BE2C (cell line): ENCODE data around the gene PRDM16.

Experiments used
- DNase-seq: peaks from one replicate; pipeline ENCODE4 v3.0.0-alpha.2; 2020
- H3K27me3 ChIP-seq: fragments of 250-450 bp; sonication (Bioruptor Pico); 2 replicates; pipeline ENCODE4 v1.5.1; 2020; ENCODE audit warnings: mild to moderate bottlenecking
- H3K36me3 ChIP-seq: fragments of 250-450 bp; sonication (Bioruptor Pico); 2 replicates; pipeline ENCODE4 v1.5.1; 2020; ENCODE audit warnings: mild to moderate bottlenecking
- H3K4me1 ChIP-seq: fragments of 250-450 bp; sonication (Bioruptor Pico); 2 replicates; pipeline ENCODE4 v1.5.1; 2020
- H3K4me3 ChIP-seq: 2 replicates; pipeline ENCODE4 v1.5.1; 2011; ENCODE audit warnings: low read depth, low read length
- H3K9me3 ChIP-seq: fragments of 250-450 bp; sonication (Bioruptor Pico); 2 replicates; pipeline ENCODE4 v1.5.1; 2020
- TF ChIP-seq, protein P1 (sequence below): IDR thresholded peaks from 2 replicates; pipeline ENCODE4 v1.5.1; 2012; ENCODE audit warnings: mild to moderate bottlenecking, low read depth, low read length

PRDM16 gene

GRCh38 chr1:3073186-3073488 is 4.1 kb downstream of the PRDM16 start:
- no peak for DNase-seq
- Histone ChIP-seq H3K27me3 (peaks cover 80% of the 10 kb centered on the region), H3K9me3 (no peaks in the 10 kb centered on the region), H3K4me3 (no peak overlapping the region), H3K4me1 (no peaks in the 10 kb centered on the region), H3K36me3 (no peaks in the 10 kb centered on the region)
- TF ChIP-seq, protein P1, sequence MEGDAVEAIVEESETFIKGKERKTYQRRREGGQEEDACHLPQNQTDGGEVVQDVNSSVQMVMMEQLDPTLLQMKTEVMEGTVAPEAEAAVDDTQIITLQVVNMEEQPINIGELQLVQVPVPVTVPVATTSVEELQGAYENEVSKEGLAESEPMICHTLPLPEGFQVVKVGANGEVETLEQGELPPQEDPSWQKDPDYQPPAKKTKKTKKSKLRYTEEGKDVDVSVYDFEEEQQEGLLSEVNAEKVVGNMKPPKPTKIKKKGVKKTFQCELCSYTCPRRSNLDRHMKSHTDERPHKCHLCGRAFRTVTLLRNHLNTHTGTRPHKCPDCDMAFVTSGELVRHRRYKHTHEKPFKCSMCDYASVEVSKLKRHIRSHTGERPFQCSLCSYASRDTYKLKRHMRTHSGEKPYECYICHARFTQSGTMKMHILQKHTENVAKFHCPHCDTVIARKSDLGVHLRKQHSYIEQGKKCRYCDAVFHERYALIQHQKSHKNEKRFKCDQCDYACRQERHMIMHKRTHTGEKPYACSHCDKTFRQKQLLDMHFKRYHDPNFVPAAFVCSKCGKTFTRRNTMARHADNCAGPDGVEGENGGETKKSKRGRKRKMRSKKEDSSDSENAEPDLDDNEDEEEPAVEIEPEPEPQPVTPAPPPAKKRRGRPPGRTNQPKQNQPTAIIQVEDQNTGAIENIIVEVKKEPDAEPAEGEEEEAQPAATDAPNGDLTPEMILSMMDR, result no peak

- Histone ChIP-seq H3K36me3 (no peaks in the 10 kb centered on the region), H3K9me3 (no peaks in the 10 kb centered on the region), H3K27me3 (peaks cover 78% of the 10 kb centered on the region), H3K4me1 (no peaks in the 10 kb centered on the region), H3K4me3 (no peak overlapping the region)
- TF ChIP-seq, protein P1, result no peak
- DNase-seq, result no peak
Measured at GRCh38 chr1:3073489-3074296, 4.7 kb downstream of the PRDM16 start.

DNA sequence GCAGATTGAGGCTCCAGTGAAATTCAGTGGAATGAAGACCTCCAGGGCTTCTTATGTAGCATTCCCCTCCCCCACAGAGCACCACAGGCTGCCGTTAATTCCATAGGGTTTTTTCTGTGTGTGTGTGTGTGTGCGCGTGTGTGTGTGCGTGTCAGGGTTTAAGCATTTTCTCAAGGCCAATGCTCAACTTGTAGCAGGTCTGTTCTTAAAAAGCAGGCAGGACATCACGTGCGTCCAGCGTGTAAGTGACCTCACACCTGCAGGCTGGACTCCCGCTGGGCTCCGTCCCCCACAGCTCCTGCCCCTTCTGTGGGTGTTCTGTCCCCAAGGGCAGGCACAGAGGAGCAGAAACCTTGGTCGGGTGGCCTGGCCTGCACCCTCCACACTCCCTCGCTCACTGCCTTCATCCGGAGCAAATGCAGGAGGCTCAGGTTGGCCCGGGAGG is 5.3 kb downstream of the PRDM16 start:
- Histone ChIP-seq H3K36me3 (no peaks in the 10 kb centered on the region), H3K27me3 (peaks cover 77% of the 10 kb centered on the region), H3K4me3 (no peak overlapping the region), H3K9me3 (no peaks in the 10 kb centered on the region), H3K4me1 (no peaks in the 10 kb centered on the region)
- no peak for DNase-seq
- TF ChIP-seq, protein P1, result no peak

GRCh38 chr1:3074800-3075199 is 5.8 kb downstream of the PRDM16 start:
- Histone ChIP-seq H3K36me3 (no peaks in the 10 kb centered on the region), H3K4me3 (no peak overlapping the region), H3K4me1 (no peaks in the 10 kb centered on the region), H3K9me3 (no peaks in the 10 kb centered on the region), H3K27me3 (peaks cover 75% of the 10 kb centered on the region)
- DNase-seq, result no peak
- TF ChIP-seq, protein P1, result no peak

DNA sequence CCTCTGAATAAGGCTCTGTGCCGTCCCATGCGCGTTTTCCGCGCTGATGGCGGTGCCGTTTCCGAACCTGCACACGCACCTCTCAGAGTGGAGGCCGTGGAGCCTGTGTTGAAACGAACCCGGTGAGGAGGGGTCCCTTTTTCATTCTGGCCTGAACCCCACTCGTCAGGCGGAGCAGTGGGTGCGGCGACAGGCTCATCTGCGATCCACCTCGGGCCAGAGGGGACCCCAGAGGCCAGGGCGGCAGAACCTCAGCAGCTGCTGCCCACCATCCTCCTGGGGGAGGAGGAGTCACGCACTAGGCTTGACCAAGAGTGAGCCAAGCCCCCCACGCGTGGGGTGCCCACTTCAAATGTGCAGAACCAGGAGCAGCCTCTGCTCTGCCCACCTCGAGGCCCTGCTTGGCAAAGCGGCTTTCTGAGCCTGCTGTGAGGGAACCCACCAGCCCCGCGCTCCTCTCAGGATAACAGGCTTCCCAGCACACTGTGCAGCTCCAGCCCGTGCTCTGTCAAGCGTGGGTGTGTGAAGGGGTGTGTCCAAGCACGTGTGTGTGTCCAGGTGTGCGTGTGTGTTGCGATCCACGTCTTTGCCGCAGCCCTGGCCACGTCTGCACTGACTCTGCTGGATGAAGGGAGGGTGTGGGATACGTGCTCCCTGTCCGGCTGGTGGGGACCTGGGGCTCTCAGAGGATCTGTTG is 6.8 kb downstream of the PRDM16 start:
- no peaks in the 10 kb centered on the region for H3K9me3 ChIP-seq
- no peaks in the 10 kb centered on the region for H3K4me1 ChIP-seq
- peaks cover 66% of the 10 kb centered on the region for H3K27me3 ChIP-seq
- no peak overlapping the region for H3K4me3 ChIP-seq
- no peak for DNase-seq
- TF ChIP-seq, protein P1, result no peak
- no peaks in the 10 kb centered on the region for H3K36me3 ChIP-seq

DNA sequence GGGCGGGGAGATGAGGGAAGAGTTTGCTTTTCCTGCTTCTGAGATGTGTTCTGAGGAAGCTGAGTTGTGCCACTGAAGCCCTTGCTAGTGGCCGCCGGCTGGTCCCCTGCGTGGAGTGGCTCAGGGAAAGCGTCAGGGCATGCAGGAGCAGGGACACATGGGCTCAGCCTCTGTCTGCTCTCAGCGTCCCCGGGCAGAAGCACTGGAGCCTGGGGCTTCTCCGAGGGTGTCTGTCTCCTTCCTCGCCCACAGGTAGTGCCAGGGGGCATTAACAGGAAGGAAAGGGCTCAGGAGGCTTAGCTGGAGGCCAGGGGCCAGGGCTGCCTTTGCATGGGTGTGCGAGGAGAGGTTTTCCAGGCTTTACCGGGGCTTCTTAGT is 7.3 kb downstream of the PRDM16 start:
- H3K4me1 ChIP-seq, result no peaks in the 10 kb centered on the region
- no peak for DNase-seq
- no peaks in the 10 kb centered on the region for H3K36me3 ChIP-seq
- TF ChIP-seq, protein P1, result no peak
- H3K27me3 ChIP-seq, result peaks cover 61% of the 10 kb centered on the region
- no peaks in the 10 kb centered on the region for H3K9me3 ChIP-seq
- no peak overlapping the region for H3K4me3 ChIP-seq
